ENCODE measurements around the gene PRKCA.

Gene PRKCA

GRCh38 chr17:66300956-66301355 lies 1.5 kb upstream of the PRKCA start:
- ATAC-seq, result no peak
- no peak for TF ChIP-seq ISL1 (CRISPR knock-in tag; IDR thresholded peaks at IDR 0.05)
- no peak for TF ChIP-seq PPARA (CRISPR knock-in tag; IDR thresholded peaks at IDR 0.05; ENCODE audit: borderline replicate concordance)
- no peak for TF ChIP-seq ZFP3 (CRISPR knock-in tag; IDR thresholded peaks at IDR 0.05)
- no peak for TF ChIP-seq TSHZ2 (CRISPR knock-in tag; IDR thresholded peaks at IDR 0.05)
- no peak for TF ChIP-seq ZNF8 (CRISPR knock-in tag; IDR thresholded peaks at IDR 0.05)
- TF ChIP-seq CSDC2 (CRISPR knock-in tag; IDR thresholded peaks at IDR 0.05), result no peak
- TF ChIP-seq ZNF70 (CRISPR knock-in tag; IDR thresholded peaks at IDR 0.05), result no peak
- no peak for TF ChIP-seq PATZ1 (CRISPR knock-in tag; IDR thresholded peaks at IDR 0.05; ENCODE audit: borderline replicate concordance)
- no peak for TF ChIP-seq POU6F1 (CRISPR knock-in tag; IDR thresholded peaks at IDR 0.05; ENCODE audit: borderline replicate concordance, low read depth)
- TF ChIP-seq ARNTL (CRISPR knock-in tag; IDR thresholded peaks at IDR 0.05; ENCODE audit: borderline replicate concordance, low read depth), result no peak
- TF ChIP-seq OSR1 (CRISPR knock-in tag; IDR thresholded peaks at IDR 0.05), result no peak
- no peak for TF ChIP-seq RARB (CRISPR knock-in tag; IDR thresholded peaks at IDR 0.05)
- TF ChIP-seq TCF4 (CRISPR knock-in tag; IDR thresholded peaks at IDR 0.05; ENCODE audit: borderline replicate concordance), result no peak
- no peak for TF ChIP-seq CREB5 (CRISPR knock-in tag; IDR thresholded peaks at IDR 0.05; ENCODE audit: low read depth)
- TF ChIP-seq BACH2 (CRISPR knock-in tag; IDR thresholded peaks at IDR 0.05; ENCODE audit: borderline replicate concordance), result no peak
- no peak for TF ChIP-seq GLIS3 (CRISPR knock-in tag; IDR thresholded peaks at IDR 0.05)

GRCh38 chr17:66301367-66301863 lies 998 bp upstream of the PRKCA start:
- no peak for ATAC-seq
- TF ChIP-seq ZNF70 (CRISPR knock-in tag; IDR thresholded peaks at IDR 0.05), result no peak
- TF ChIP-seq PPARA (CRISPR knock-in tag; IDR thresholded peaks at IDR 0.05; ENCODE audit: borderline replicate concordance), result no peak
- no peak for TF ChIP-seq ESRRG (CRISPR knock-in tag; IDR thresholded peaks at IDR 0.05)
- TF ChIP-seq CREB5 (CRISPR knock-in tag; IDR thresholded peaks at IDR 0.05; ENCODE audit: low read depth), result no peak
- TF ChIP-seq GLIS3 (CRISPR knock-in tag; IDR thresholded peaks at IDR 0.05), result no peak
- TF ChIP-seq RARB (CRISPR knock-in tag; IDR thresholded peaks at IDR 0.05), result no peak

GRCh38 chr17:66302761-66303626 lies 581 bp downstream of the PRKCA start:
- ATAC-seq, result peak; percentile 65

More at GRCh38 chr17:66302761-66303626, 581 bp downstream of the PRKCA start:
- TF ChIP-seq ZFP30 (CRISPR knock-in tag; IDR thresholded peaks at IDR 0.05) (no peak), GLIS3 (CRISPR knock-in tag; IDR thresholded peaks at IDR 0.05) (no peak), SNAI2 (CRISPR knock-in tag; IDR thresholded peaks at IDR 0.05) (0 out of 2 replicates have a peak, but pooled peaks have one; percentile 16), ISL1 (CRISPR knock-in tag; IDR thresholded peaks at IDR 0.05) (no peak), CSRNP3 (CRISPR knock-in tag; IDR thresholded peaks at IDR 0.05) (no peak), ZNF70 (CRISPR knock-in tag; IDR thresholded peaks at IDR 0.05) (no peak), TSHZ2 (CRISPR knock-in tag; IDR thresholded peaks at IDR 0.05) (no peak), BACH2 (CRISPR knock-in tag; IDR thresholded peaks at IDR 0.05; ENCODE audit: borderline replicate concordance) (no peak)
